HEK293 (cell line): ENCODE measurements around the gene KLK5.

Experiments
- CTCF ChIA-PET: fragments of 350-600 bp; formaldehyde crosslinking; extraction: SDS; loops from one replicate; lab custom pipeline; 2021; ENCODE audit warnings: antibody characterized with exemption; lab: Yijun Ruan, JAX
- POLR2A ChIA-PET: fragments of 300-600 bp; formaldehyde crosslinking; extraction: SDS; loops from one replicate; lab custom pipeline; 2020; ENCODE audit warnings: antibody characterized with exemption, inconsistent platforms; lab: Yijun Ruan, JAX
- H3K27ac ChIP-seq: fragments of 200-500 bp; sonication (Bioruptor generic); 2 replicates; pipeline ENCODE4 v1.5.1; 2014; ENCODE audit warnings: low read depth, low read length, control low read depth, inconsistent platforms; ENCODE audit errors: extremely low read depth
- H3K36me3 ChIP-seq, 2 experiments: fragments of 200-500 bp in 1 of 2; sonication (Bioruptor generic) in 1 of 2; 1 replicate in 1 of 2; 2 replicates in 1 of 2; pipeline ENCODE4 v1.5.1; 2014 to 2017; ENCODE audit warnings: inconsistent platforms in 2 of 2, low read length in 2 of 2; ENCODE audit not compliant: control insufficient read depth in 2 of 2, insufficient read depth in 1 of 2
- H3K4me1 ChIP-seq: fragments of 200-500 bp; sonication (Bioruptor generic); 2 replicates; pipeline ENCODE4 v1.5.1; 2014; ENCODE audit warnings: mild to moderate bottlenecking, low read length, inconsistent platforms; ENCODE audit not compliant: control insufficient read depth, insufficient read depth
- H3K4me3 ChIP-seq: 2 replicates; pipeline ENCODE4 v1.5.1; 2011; ENCODE audit warnings: low read depth, mild to moderate bottlenecking, control low read depth, low read length, moderate library complexity
- H3K9me3 ChIP-seq: fragments of 200-500 bp; sonication (Bioruptor generic); 2 replicates; pipeline ENCODE4 v1.5.1; 2014; ENCODE audit warnings: low read depth, low read length, inconsistent platforms; ENCODE audit not compliant: control insufficient read depth, insufficient read depth
- EGR2 ChIP-seq: fragments of 450-650 bp; formaldehyde crosslinking; IDR thresholded peaks from 2 replicates; pipeline ENCODE4 v1.5.1; 2016; ENCODE audit warnings: low read depth, missing biosample characterization, missing genetic modification characterization
- ELK4 ChIP-seq: IDR thresholded peaks from 2 replicates; pipeline ENCODE4 v1.6.1; 2011; ENCODE audit warnings: mild to moderate bottlenecking, low read depth, low read length, borderline replicate concordance
- GLI4 ChIP-seq: fragments of 450-650 bp; formaldehyde crosslinking; IDR thresholded peaks from 2 replicates; pipeline ENCODE4 v1.5.1; 2016; ENCODE audit warnings: missing biosample characterization, missing genetic modification characterization
- GLIS1 ChIP-seq: fragments of 450-650 bp; formaldehyde crosslinking; IDR thresholded peaks from 2 replicates; pipeline ENCODE4 v1.5.1; 2016; ENCODE audit warnings: missing biosample characterization, missing genetic modification characterization
- GLIS2 ChIP-seq: fragments of 450-650 bp; formaldehyde crosslinking; IDR thresholded peaks from 2 replicates; pipeline ENCODE4 v1.5.1; 2016; ENCODE audit warnings: missing biosample characterization, missing genetic modification characterization
- HOXA7 ChIP-seq: sonication (generic); formaldehyde crosslinking; IDR thresholded peaks from 2 replicates; pipeline ENCODE4 v1.8.1; 2022; ENCODE audit warnings: missing genetic modification reagents, borderline replicate concordance
- PBX3 ChIP-seq: sonication (generic); formaldehyde crosslinking; IDR thresholded peaks from 2 replicates; pipeline ENCODE4 v1.8.1; 2022; ENCODE audit warnings: mild to moderate bottlenecking, moderate library complexity, missing genetic modification reagents
- PRDM1 ChIP-seq: fragments of 450-650 bp; formaldehyde crosslinking; IDR thresholded peaks from 2 replicates; pipeline ENCODE4; 2016; ENCODE audit warnings: missing biosample characterization, missing genetic modification characterization
- SP2 ChIP-seq: fragments of 450-650 bp; formaldehyde crosslinking; IDR thresholded peaks from 2 replicates; pipeline ENCODE4 v1.5.1; 2016; ENCODE audit warnings: missing biosample characterization, missing genetic modification characterization
- ZBTB11 ChIP-seq: fragments of 450-650 bp; formaldehyde crosslinking; conservative IDR thresholded peaks from 2 replicates; pipeline ENCODE4 v1.5.1; 2016; ENCODE audit warnings: low read depth, missing biosample characterization, missing genetic modification characterization
- ZBTB48 ChIP-seq: fragments of 450-650 bp; formaldehyde crosslinking; IDR thresholded peaks from 2 replicates; pipeline ENCODE4 v1.5.1; 2016; ENCODE audit warnings: missing biosample characterization, missing genetic modification characterization
- ZNF335 ChIP-seq: fragments of 450-650 bp; formaldehyde crosslinking; conservative IDR thresholded peaks from 2 replicates; pipeline ENCODE4 v1.5.1; 2016; ENCODE audit warnings: missing biosample characterization, missing genetic modification characterization
- ZNF366 ChIP-seq: fragments of 450-650 bp; formaldehyde crosslinking; conservative IDR thresholded peaks from 2 replicates; pipeline ENCODE4 v1.5.1; 2016; ENCODE audit warnings: missing biosample characterization, missing genetic modification characterization
- ZNF521 ChIP-seq: fragments of 450-650 bp; formaldehyde crosslinking; IDR thresholded peaks from 2 replicates; pipeline ENCODE4 v1.5.1; 2017; ENCODE audit warnings: missing biosample characterization, mild to moderate bottlenecking, missing genetic modification characterization
- ZNF529 ChIP-seq: fragments of 450-650 bp; formaldehyde crosslinking; IDR thresholded peaks from 2 replicates; pipeline ENCODE4 v1.5.1; 2017; ENCODE audit warnings: missing genetic modification characterization, missing biosample characterization; ENCODE audit not compliant: insufficient replicate concordance
- ZNF596 ChIP-seq: fragments of 450-650 bp; IDR thresholded peaks from 2 replicates; pipeline ENCODE4 v1.5.0; 2018; ENCODE audit warnings: missing biosample characterization, mild to moderate bottlenecking, missing genetic modification characterization, moderate library complexity
- ZNF645 ChIP-seq: fragments of 450-650 bp; formaldehyde crosslinking; IDR thresholded peaks from 2 replicates; pipeline ENCODE4; 2016; ENCODE audit warnings: missing biosample characterization, missing genetic modification characterization
- ZNF664 ChIP-seq: fragments of 450-650 bp; formaldehyde crosslinking; IDR thresholded peaks from 2 replicates; pipeline ENCODE4 v1.5.1; 2016; ENCODE audit warnings: missing biosample characterization, missing genetic modification characterization
- ZNF692 ChIP-seq: fragments of 450-650 bp; formaldehyde crosslinking; IDR thresholded peaks from 2 replicates; pipeline ENCODE4 v1.5.1; 2016; ENCODE audit warnings: missing biosample characterization, missing genetic modification characterization
- ZNF792 ChIP-seq: fragments of 450-650 bp; formaldehyde crosslinking; IDR thresholded peaks from 2 replicates; pipeline ENCODE4 v1.5.1; 2016; ENCODE audit warnings: missing biosample characterization, missing genetic modification characterization
- ZSCAN23 ChIP-seq: fragments of 450-650 bp; formaldehyde crosslinking; IDR thresholded peaks from 2 replicates; pipeline ENCODE4 v1.5.1; 2016; ENCODE audit warnings: missing biosample characterization, missing genetic modification characterization
- ZSCAN30 ChIP-seq: fragments of 450-650 bp; IDR thresholded peaks from 2 replicates; pipeline ENCODE4 v1.5.1; 2018; ENCODE audit warnings: missing biosample characterization, mild to moderate bottlenecking, missing genetic modification characterization, moderate library complexity

KLK5 gene

GRCh38 chr19:50911206-50912101, 41.4 kb downstream of the KLK5 start, which contains the start of gene KLK4 (continued):
- TF ChIP-seq ZNF645 (tag by site-specific recombination) (no peak), ZSCAN30 (tag by site-specific recombination) (no peak), GLI4 (tag by site-specific recombination) (0 out of 2 replicates have a peak, but pooled peaks have one; percentile 51), ZNF664 (no peak), EGR2 (no peak), ZNF335 (peak; percentile 52; the same call in 1 of the 2 replicates), ZNF521 (tag by site-specific recombination) (no peak), GLIS1 (tag by site-specific recombination) (peak; percentile 95), ZNF366 (tag by site-specific recombination) (peak; percentile 96), ZBTB48 (tag by site-specific recombination) (0 out of 2 replicates have a peak, but pooled peaks have one; percentile 36), SP2 (tag by site-specific recombination) (no peak), ZNF596 (tag by site-specific recombination) (peak; percentile 63), PRDM1 (peak; percentile 95), GLIS2 (tag by site-specific recombination) (peak; percentile 49; the same call in 1 of the 2 replicates), PBX3 (CRISPR knock-in tag) (no peak)

- ChIA-PET POLR2A (no interaction called here), CTCF (interaction anchor here (0.9 to 5.9 kb wide), 2 partner anchors 11 to 186 kb away, joined by 4 to 50 read pairs; no protein-coding TSS in a partner anchor)
- no peak overlapping the region for H3K27ac ChIP-seq
- H3K4me1 ChIP-seq: peaks cover 3% of the 10 kb centered on the region
- no peak for TF ChIP-seq ELK4
- no peak for TF ChIP-seq ZNF529 (tag by site-specific recombination)
- TF ChIP-seq ZNF366 (tag by site-specific recombination): peak; percentile 62
- TF ChIP-seq ZNF596 (tag by site-specific recombination): peak; percentile 72
- no peak for TF ChIP-seq HOXA7 (CRISPR knock-in tag)
- peak; percentile 88 for TF ChIP-seq PRDM1
- TF ChIP-seq ZNF792 (tag by site-specific recombination): no peak
- no peak for TF ChIP-seq ZBTB11 (tag by site-specific recombination)
- no peak for TF ChIP-seq ZNF692 (tag by site-specific recombination)
- no peak for TF ChIP-seq ZSCAN23 (tag by site-specific recombination)
- no peaks in the 10 kb centered on the region for H3K9me3 ChIP-seq
- no peak overlapping the region for H3K4me3 ChIP-seq
- no peaks in the 10 kb centered on the region for H3K36me3 ChIP-seq
These were observed 42.1 kb downstream of the KLK5 start for GRCh38 chr19:50910722-50911121.
